ENCODE measurements around the gene FAM240A.

FAM240A gene

DNA sequence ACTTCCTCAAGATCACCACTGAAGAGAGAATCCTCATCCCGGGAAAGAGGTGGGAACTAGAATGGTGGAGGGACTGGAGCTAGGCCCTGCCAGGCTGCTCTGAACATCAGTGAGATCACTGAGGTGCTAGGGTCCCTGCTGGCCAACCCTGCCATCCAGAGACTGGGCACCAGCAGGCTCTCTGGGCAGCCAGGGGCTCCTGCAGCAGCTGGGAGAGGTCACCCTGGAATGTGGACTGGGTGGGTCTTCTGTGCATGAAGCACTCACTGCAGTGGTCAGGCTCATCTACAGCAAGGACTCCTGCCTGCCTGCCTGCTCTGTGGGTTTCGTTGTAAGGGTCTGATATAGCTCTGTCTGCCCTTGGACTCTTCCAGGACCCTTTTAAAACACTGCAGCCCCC, 56.3 kb downstream of the FAM240A start:
- no peak for TF ChIP-seq YY1 (IDR thresholded peaks at IDR 0.05; ENCODE audit: low read depth)
- TF ChIP-seq TEAD4 (IDR thresholded peaks at IDR 0.05) = no peak
- TF ChIP-seq FOXM1 (IDR thresholded peaks at IDR 0.05; ENCODE audit: borderline replicate concordance, low read depth) = no peak
- no peak for TF ChIP-seq EP300 (IDR thresholded peaks at IDR 0.05; ENCODE audit: borderline replicate concordance)
- TF ChIP-seq EGR1 (IDR thresholded peaks at IDR 0.05) = no peak
- no peak for TF ChIP-seq TAF1 (IDR thresholded peaks at IDR 0.05; ENCODE audit: low read depth)
- no peak for TF ChIP-seq NFIC (IDR thresholded peaks at IDR 0.05)
- TF ChIP-seq RAD21 (IDR thresholded peaks at IDR 0.05; ENCODE audit: low read depth) = no peak
- TF ChIP-seq ZBTB7A (IDR thresholded peaks at IDR 0.05; ENCODE audit: low read depth) = no peak
- TF ChIP-seq CREB1 (IDR thresholded peaks at IDR 0.05; ENCODE audit: low read depth) = no peak
- TF ChIP-seq TCF12 (IDR thresholded peaks at IDR 0.05; ENCODE audit: low read depth) = no peak
- TF ChIP-seq, protein P1, sequence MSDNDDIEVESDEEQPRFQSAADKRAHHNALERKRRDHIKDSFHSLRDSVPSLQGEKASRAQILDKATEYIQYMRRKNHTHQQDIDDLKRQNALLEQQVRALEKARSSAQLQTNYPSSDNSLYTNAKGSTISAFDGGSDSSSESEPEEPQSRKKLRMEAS (IDR thresholded peaks at IDR 0.05) = no peak
- TF ChIP-seq, protein P2, sequence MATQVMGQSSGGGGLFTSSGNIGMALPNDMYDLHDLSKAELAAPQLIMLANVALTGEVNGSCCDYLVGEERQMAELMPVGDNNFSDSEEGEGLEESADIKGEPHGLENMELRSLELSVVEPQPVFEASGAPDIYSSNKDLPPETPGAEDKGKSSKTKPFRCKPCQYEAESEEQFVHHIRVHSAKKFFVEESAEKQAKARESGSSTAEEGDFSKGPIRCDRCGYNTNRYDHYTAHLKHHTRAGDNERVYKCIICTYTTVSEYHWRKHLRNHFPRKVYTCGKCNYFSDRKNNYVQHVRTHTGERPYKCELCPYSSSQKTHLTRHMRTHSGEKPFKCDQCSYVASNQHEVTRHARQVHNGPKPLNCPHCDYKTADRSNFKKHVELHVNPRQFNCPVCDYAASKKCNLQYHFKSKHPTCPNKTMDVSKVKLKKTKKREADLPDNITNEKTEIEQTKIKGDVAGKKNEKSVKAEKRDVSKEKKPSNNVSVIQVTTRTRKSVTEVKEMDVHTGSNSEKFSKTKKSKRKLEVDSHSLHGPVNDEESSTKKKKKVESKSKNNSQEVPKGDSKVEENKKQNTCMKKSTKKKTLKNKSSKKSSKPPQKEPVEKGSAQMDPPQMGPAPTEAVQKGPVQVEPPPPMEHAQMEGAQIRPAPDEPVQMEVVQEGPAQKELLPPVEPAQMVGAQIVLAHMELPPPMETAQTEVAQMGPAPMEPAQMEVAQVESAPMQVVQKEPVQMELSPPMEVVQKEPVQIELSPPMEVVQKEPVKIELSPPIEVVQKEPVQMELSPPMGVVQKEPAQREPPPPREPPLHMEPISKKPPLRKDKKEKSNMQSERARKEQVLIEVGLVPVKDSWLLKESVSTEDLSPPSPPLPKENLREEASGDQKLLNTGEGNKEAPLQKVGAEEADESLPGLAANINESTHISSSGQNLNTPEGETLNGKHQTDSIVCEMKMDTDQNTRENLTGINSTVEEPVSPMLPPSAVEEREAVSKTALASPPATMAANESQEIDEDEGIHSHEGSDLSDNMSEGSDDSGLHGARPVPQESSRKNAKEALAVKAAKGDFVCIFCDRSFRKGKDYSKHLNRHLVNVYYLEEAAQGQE (IDR thresholded peaks at IDR 0.05; ENCODE audit: low read depth) = no peak

DNA sequence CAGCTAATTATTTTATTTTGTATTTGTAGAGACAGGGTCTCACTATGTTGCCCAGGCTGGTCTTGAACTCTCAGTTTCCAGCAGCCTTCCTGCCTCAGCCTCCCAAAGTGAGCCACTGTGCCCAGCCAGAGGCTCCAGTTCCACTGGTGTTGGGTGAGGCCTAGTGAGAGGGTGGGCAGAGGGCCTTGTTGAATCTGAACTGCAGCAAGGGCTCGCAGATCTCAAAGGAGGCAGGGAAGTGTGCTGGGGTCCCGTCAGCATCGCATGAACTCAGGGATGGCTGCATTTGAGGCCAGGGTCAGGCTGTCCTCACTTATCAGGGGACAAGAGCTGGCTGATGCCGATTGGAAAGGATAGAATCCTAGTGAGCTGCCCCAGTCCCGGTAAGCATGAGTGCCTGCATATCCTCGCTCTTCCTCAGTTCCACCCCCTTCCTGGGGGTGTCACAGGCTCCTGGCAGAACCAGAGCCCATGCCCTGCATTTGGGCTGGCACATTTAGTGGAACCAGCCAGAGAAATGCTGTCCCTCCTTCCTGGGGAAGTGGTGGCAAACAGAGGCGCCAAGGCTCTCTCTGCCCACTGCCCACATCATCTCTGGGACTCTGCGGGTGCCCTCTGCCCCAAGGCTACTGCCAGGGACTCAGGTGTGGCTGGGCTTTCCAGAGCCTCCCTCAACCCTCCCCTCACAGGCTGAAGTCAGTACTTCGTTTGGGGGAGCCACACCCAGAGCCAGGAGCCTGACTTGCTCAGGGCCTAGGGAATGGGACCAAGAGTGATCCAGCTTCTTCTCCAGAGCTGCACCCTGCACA, 57.1 kb downstream of the FAM240A start:
- TF ChIP-seq, protein P2 (IDR thresholded peaks at IDR 0.05; ENCODE audit: low read depth) = no peak
- TF ChIP-seq EGR1 (IDR thresholded peaks at IDR 0.05) (no peak), TEAD4 (IDR thresholded peaks at IDR 0.05) (no peak), RAD21 (IDR thresholded peaks at IDR 0.05; ENCODE audit: low read depth) (no peak), ZBTB7A (IDR thresholded peaks at IDR 0.05; ENCODE audit: low read depth) (no peak), FOXM1 (IDR thresholded peaks at IDR 0.05; ENCODE audit: borderline replicate concordance, low read depth) (no peak), NFIC (IDR thresholded peaks at IDR 0.05) (no peak), TAF1 (IDR thresholded peaks at IDR 0.05; ENCODE audit: low read depth) (no peak), YY1 (IDR thresholded peaks at IDR 0.05; ENCODE audit: low read depth) (no peak), EP300 (IDR thresholded peaks at IDR 0.05; ENCODE audit: borderline replicate concordance) (no peak), CEBPB (IDR thresholded peaks at IDR 0.05) (no peak), TCF12 (IDR thresholded peaks at IDR 0.05; ENCODE audit: low read depth) (no peak), CREB1 (IDR thresholded peaks at IDR 0.05; ENCODE audit: low read depth) (no peak)
- TF ChIP-seq, protein P3, sequence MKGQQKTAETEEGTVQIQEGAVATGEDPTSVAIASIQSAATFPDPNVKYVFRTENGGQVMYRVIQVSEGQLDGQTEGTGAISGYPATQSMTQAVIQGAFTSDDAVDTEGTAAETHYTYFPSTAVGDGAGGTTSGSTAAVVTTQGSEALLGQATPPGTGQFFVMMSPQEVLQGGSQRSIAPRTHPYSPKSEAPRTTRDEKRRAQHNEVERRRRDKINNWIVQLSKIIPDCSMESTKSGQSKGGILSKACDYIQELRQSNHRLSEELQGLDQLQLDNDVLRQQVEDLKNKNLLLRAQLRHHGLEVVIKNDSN (IDR thresholded peaks at IDR 0.05) = no peak
- TF ChIP-seq, protein P1 (IDR thresholded peaks at IDR 0.05) = no peak

DNA sequence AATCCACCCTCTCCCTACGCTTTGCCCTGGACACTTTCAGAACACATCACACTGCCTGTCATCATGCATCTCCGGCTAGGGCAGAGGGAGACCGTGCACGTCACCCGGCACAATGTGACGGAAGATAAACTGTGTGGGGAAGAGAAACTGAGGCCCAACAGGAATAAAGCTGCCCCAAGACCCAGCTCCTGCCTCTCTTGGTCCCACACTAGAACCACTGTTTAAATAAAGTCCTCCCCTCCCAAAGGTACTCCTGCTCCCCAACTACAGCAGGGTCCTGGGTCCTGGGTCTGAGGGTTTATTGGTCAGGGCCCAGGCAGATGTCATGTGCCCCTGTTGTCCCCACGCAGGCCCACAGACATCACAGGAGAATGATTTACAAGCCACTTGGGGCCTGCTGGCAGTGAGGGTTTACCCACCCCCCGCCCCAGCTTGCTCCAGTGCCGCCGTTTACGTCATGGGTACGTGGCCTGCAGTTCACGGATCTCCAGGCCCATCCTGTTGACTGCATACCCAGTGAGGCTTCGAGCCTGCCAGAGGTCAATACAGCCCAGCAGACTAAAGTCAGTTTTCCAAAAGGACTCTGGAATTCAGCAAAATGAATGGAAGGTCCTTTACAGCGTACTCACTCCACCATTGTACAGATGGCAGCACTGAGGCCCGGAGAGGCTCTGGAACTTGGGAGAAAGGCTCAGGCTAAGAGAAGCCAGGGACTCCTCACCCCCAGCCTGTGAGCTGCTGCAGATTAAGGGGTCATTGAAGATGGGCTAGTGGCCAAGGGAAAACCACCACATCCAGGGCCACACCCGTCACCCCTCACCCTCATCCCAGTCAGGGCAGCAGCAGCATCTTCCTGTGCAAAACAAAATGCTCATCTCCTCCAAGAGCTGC, 57.9 kb downstream of the FAM240A start:
- TF ChIP-seq EGR1 (IDR thresholded peaks at IDR 0.05) = no peak
- TF ChIP-seq, protein P2 (IDR thresholded peaks at IDR 0.05; ENCODE audit: low read depth) = no peak
- no peak for TF ChIP-seq FOXM1 (IDR thresholded peaks at IDR 0.05; ENCODE audit: borderline replicate concordance, low read depth)
- TF ChIP-seq TCF12 (IDR thresholded peaks at IDR 0.05; ENCODE audit: low read depth) = no peak
- TF ChIP-seq, protein P1 (IDR thresholded peaks at IDR 0.05) = no peak
- no peak for TF ChIP-seq RAD21 (IDR thresholded peaks at IDR 0.05; ENCODE audit: low read depth)
- no peak for TF ChIP-seq CREB1 (IDR thresholded peaks at IDR 0.05; ENCODE audit: low read depth)
- no peak for TF ChIP-seq CEBPB (IDR thresholded peaks at IDR 0.05)
- no peak for TF ChIP-seq ZBTB7A (IDR thresholded peaks at IDR 0.05; ENCODE audit: low read depth)
- no peak for TF ChIP-seq EP300 (IDR thresholded peaks at IDR 0.05; ENCODE audit: borderline replicate concordance)
- TF ChIP-seq TAF1 (IDR thresholded peaks at IDR 0.05; ENCODE audit: low read depth) = no peak
- TF ChIP-seq, protein P3 (IDR thresholded peaks at IDR 0.05) = no peak
- TF ChIP-seq YY1 (IDR thresholded peaks at IDR 0.05; ENCODE audit: low read depth) = no peak
- no peak for TF ChIP-seq NFIC (IDR thresholded peaks at IDR 0.05)
- TF ChIP-seq TEAD4 (IDR thresholded peaks at IDR 0.05) = no peak
